ENCODE results near the gene SIN3B.

The SIN3B gene

DNA sequence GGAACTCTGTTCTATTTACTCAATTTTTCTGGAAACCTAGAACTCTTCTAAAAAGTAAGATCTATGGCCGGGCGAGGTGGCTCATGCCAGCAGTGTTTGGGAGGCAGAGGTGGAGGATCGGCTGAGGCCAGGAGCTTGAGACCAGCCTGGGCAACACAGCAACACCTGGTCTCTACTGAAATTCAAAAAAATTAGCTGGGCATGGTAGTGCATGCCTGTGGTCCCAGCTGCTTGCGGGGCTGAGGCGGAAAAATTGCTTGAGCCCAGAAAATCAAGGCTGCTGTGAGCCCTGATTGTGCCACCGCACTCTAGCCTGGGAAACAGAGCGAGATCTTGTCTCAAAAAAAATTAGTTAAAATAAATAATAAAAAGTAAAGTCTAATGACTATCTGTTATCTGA lies 88.2 kb downstream of the SIN3B start:
- no peak for DNase-seq

DNA sequence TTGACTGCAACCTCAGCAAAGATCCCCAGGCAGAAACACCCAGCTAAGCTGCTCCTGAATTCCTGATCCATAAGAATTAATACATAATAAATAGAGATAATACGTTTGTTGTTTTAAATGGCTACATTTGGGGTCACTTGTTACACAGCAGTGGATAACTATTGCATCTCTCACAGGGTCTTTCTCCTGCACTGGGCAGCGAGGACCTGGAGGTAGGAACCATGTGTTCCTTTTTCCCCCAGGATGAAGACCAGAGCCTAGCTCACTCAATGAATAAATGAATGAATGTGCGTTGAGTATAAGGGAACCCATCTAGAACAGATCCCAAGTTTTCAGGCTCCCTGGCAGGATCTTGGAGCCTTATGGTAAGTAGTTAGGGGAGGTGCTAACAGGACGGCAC lies 90.3 kb downstream of the SIN3B start:
- no peak for DNase-seq

DNA sequence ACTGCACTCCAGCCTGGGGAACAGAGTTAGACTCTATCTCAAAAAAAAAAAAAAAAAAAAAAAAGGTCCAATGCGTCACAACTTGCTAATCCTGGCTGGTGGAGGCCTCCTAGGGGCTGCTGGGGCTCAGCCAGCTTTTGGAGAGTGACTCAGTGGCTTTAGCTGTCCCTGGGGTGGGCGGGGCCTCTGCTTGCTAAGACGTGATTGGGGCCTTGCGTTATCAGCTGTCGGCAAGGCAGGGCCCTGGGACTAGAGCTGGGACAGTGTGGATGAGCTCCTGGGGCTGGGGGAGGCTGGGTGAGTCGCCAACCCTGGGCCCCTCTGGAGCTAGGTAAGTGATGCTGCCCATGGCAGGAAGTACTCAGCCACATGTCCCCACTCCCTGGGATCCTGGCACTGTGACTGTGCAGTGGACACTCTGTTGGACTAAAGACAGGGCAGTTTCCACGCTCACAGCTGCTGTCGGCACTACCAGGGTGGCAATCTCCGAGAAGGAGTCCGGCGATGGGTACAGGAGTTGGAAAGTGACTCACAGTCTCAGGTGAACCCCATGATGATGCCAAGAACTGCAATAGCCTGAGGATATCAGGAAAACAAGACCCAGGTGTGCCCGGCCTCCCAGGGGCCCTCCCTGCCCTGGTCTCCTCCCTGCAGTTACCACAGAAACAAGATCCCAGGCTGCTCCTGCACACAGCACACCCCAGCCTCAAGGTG lies 91.8 kb downstream of the SIN3B start:
- no peak for DNase-seq

DNA sequence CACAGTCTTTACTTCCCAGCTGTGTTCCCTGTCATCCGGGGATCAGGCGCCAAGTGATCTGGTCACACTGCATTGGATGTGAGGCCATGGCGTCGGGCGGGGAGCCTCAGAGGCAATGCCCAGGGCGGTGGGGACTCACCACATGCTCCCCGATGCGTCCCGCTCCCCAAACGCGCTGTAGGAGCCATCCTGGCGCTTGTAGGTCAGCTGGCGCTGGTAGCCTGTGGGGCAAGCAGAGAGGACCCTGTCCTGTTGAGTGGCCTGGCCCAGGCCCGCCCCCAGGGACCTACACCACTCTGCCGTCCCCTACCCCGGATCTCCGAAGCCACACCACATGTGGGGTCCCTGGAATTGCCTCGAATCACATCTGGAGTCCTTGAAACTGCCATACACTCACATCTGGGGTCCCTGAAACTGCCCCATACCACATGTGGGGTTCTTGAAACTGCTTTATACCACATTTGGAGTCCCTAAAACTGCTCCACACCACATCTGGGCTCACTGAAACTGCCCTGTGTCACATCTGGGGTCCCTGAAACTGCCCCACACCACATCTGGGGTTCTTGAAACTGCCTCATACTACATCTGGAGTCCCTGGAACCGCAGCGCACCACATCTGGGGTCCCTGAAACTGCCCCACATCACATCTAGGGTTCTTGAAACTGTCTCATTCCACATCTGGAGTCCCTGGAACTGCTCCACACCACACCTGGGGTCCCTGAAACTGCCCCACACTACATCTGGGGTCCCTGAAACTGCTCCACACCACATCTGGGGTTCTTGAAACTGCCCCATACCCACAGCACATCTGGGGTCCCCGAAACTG lies 92.8 kb downstream of the SIN3B start:
- no peak for DNase-seq

DNA sequence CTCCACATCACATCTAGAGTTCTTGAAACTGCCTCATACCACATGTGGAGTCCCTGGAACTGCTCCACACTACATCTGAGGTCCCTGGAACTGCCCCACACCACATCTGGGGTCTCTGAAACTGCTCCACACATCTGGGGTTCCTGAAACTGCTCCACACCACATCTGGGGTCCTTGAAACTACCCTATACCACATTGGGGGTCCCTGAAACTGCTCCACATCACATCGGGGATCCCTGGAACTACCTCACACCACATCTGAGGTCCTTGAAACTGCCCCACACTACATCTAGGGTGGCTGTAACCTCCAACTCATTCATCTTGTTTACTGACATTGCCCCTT lies 93.4 kb downstream of the SIN3B start:
- DNase-seq: no peak

DNA sequence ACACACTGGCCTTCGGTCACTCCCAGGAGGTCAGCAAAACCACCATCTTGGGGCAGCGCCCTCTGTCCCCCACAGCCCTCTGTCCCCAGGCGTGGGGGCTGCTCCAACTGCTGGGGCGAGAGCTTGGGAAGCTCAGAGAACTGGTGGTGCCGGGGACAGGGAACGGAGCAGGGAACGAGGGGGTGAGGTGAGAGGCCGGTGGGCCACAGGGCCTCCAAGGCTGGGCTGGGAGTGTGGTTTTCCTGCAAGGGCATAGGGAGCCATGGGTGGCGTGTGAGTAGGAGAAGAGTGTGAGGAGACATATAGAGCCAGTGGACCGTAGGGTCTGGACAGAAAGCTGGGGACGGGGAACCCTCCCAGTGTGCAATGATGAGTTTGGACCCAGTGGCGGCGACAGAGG lies 93.8 kb downstream of the SIN3B start:
- DNase-seq: no peak

DNA sequence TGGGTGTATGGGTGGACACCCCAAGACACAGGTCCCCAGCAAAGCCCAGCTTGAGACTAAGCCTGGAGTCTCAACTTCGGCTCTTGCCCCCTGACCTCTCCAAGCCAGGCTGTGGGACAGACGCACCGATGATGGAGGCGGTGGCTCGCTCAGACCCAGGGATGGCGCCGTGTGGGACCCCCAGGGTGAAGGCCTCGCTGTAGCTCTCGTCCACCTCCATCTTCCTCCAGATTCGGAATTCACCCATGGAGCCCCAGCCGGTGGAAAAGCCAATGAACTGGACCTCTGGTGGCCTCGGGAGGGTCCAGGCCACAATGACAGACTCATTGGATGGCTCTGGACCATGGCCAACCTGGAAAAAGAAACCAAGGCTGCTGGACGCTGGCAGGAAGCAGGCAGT lies 98.7 kb downstream of the SIN3B start:
- no peak for DNase-seq

DNA sequence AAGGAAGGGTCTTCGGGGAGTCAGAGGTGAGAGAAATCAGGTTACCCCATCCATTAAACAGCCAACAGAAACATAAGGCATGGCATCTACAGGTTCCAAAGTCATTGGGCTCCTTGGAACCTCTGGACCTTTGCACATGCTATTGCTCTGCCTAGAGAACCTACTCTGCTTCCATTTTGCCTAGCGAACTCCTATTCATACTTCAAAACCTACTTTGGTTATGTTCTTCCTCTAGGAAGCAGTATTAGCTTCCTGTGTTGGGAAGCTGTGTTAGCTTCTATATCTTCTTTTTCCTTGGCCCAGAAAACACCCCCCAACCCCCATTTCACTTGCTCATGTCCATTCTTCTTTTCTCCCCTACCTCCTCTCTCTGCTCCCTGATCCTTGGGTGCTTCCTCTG lies 99.2 kb downstream of the SIN3B start:
- DNase-seq: no peak

DNA sequence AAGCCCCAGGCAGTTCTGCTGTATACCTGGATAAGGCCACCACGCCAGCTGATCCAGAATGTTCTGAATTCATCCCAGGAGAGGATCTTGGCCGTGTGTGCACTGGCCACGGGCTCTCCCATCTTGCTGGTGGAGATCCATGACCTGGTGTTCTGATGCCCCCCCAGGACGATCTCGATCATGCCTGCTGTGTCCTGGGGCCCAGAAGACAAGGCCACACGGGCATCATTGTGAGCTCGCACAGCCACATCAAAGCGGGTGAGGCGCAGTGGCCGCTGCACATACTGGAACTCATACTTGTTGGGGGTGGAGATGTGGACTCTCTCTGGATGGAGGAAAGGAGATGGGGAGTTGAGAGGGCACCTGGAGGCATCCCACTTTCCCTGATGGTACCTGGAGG lies 99.7 kb downstream of the SIN3B start:
- DNase-seq: no peak
